Stomach (tissue), 9 donors: ENCODE data around the gene FGFR2. TPM values are rescaled to one million over a fixed set of nuclear protein-coding genes. Genes with fewer than 3 reads are reported as not detected.

Experiments used
- DNase-seq, 2 donors: peaks; one replicate each; pipeline versions ENCODE4 v3.0.0 to v3.0.0-alpha.2; 2013 to 2019
- H3K27ac ChIP-seq, 5 donors: fragments of 200-600 bp in 4 of 5; sonication (generic) in 4 of 5; one replicate each; pipeline ENCODE4 v1.5.1; 2013 to 2019; ENCODE audit warnings: mild to moderate bottlenecking in 1 of 5, moderate library complexity in 1 of 5
- H3K27me3 ChIP-seq, 3 donors: fragments of 200-600 bp; sonication (generic); one replicate each; pipeline ENCODE4 v1.5.1; 2017 to 2019; ENCODE audit warnings: mixed run types in 1 of 3
- H3K36me3 ChIP-seq, 4 donors: fragments of 200-600 bp; sonication (generic); 1 replicate in 3 of 4; 2 replicates in 1 of 4; pipeline ENCODE4 v1.5.1; 2016 to 2019
- H3K4me1 ChIP-seq, 4 donors: fragments of 200-600 bp; sonication (generic); one replicate each; pipeline ENCODE4 v1.5.1; 2016 to 2019
- H3K4me3 ChIP-seq, 4 donors: fragments of 200-600 bp; sonication (generic) in 3 of 4; one replicate each; pipeline ENCODE4 v1.5.1; 2016 to 2019; ENCODE audit warnings: mild to moderate bottlenecking in 1 of 4
- H3K9me3 ChIP-seq, 4 donors: fragments of 200-600 bp; sonication (generic); one replicate each; pipeline ENCODE4 v1.5.1; 2016 to 2019
- EP300 ChIP-seq: sonication (generic); formaldehyde crosslinking; IDR thresholded peaks from one replicate; pipeline ENCODE4 v1.6.1; 2017; ENCODE audit warnings: antibody characterized with exemption
- POLR2A ChIP-seq, 4 donors: fragments of 450-650 bp; IDR thresholded peaks; one replicate each; pipeline ENCODE4 v1.6.1; 2016; ENCODE audit warnings: antibody characterized with exemption in 4 of 4, control low read depth in 2 of 4, mild to moderate bottlenecking in 1 of 4, moderate library complexity in 1 of 4
- POLR2AphosphoS5 ChIP-seq, 3 donors: sonication (generic); formaldehyde crosslinking; IDR thresholded peaks; one replicate each; pipeline ENCODE4 v1.6.1; 2016; ENCODE audit warnings: antibody characterized with exemption in 3 of 3
- WGBS, 5 donors: extraction: QIAGEN DNeasy Blood & Tissue Kit in 3 of 5; methylation state at CpG; one replicate each; pipeline versions ENCODE4 v1.1.5 to v1.1.7; 2013 to 2018; 5-methylcytosine and 5-hydroxymethylcytosine counted together
- intact Hi-C: fragments of 100-400 bp; cut with DNase I; formaldehyde crosslinking; loops from one replicate; pipeline ENCODE4 v1.15.1; 2023; ENCODE audit warnings: low total_unique reads
- polyA plus RNA-seq, 3 donors: library from polyadenylated mRNA; stranded (reverse); fragments of 200-250 nt; gene quantifications; one replicate each; pipeline ENCODE4 v1.2.3, GENCODE V29; 2013
- total RNA-seq, 5 donors: library from RNA; depleted of rRNA; stranded (reverse); fragments of >200 nt; gene quantifications; one replicate each; pipeline versions ENCODE4 v1.1.0 to v1.2.3, GENCODE V29; 2014 to 2016
- TF ChIP-seq, protein P1 (sequence below), 7 experiments: fragments of 450-650 bp in 4 of 7; fragments of 200-600 bp in 3 of 7; sonication (generic) in 3 of 7; IDR thresholded peaks; one replicate each; pipeline ENCODE4 v1.5.1; 2016 to 2019; ENCODE audit warnings: antibody characterized with exemption in 7 of 7, control low read depth in 2 of 7, mild to moderate bottlenecking in 1 of 7
- donor health status: healthy with polysubstance abuse.
- donor health status: Bipolar disorder and iron deficiency.
- donor health status: healthy.

The FGFR2 gene
- total and polyA plus RNA-seq, 8 donors = 3.9 to 170 (median 18.1) TPM

DNA sequence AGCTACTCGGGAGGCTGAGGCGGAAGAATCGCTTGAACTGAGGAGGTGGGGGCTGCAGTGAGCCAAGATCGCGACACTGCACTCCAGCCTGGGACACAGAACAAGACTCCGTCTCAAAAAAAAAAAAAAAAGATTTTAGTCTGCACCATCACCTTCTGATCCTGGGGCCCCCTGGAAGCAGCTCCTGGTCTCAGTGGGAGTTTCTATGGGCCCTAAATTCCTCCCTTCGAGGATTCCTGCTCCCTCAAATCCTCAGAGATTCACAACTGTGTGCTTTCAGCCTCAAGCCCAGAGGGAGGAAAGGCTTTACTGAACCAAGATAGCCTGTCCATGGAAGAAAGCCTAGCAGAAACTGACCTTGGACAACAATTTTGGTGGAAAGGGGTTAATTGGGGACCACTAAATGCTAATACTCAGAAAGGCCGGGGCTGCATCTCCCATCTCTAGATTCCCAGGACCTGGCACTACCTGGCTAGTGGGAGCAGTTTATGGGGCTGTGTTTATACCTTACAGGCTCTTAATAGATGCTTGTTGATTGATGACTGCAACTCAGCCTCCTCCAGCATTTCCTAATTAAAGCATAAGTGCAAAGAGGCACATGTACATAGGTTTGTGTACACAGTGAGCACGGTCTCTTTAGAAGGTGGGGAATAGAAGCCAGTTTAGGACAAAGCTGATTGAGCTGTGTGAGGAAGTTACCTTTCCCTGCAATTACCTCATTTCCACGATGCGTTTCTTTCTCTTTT lies 9.2 kb upstream of the FGFR2 start:
- peaks cover 0 to 62% (median 8%) of the 10 kb centered on the region in 3 donors for H3K27me3 ChIP-seq
- H3K4me3 ChIP-seq = no peak overlapping the region
- H3K36me3 ChIP-seq = no peaks in the 10 kb centered on the region
- H3K4me1 ChIP-seq = peaks cover 0 to 20% (median 12%) of the 10 kb centered on the region in 4 donors
- TF ChIP-seq POLR2AphosphoS5 (IDR thresholded peaks at IDR 0.05) (no peak), POLR2A (IDR thresholded peaks at IDR 0.05) (no peak), EP300 (no peak)
- TF ChIP-seq, protein P1, sequence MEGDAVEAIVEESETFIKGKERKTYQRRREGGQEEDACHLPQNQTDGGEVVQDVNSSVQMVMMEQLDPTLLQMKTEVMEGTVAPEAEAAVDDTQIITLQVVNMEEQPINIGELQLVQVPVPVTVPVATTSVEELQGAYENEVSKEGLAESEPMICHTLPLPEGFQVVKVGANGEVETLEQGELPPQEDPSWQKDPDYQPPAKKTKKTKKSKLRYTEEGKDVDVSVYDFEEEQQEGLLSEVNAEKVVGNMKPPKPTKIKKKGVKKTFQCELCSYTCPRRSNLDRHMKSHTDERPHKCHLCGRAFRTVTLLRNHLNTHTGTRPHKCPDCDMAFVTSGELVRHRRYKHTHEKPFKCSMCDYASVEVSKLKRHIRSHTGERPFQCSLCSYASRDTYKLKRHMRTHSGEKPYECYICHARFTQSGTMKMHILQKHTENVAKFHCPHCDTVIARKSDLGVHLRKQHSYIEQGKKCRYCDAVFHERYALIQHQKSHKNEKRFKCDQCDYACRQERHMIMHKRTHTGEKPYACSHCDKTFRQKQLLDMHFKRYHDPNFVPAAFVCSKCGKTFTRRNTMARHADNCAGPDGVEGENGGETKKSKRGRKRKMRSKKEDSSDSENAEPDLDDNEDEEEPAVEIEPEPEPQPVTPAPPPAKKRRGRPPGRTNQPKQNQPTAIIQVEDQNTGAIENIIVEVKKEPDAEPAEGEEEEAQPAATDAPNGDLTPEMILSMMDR (IDR thresholded peaks at IDR 0.05) = no peak
- no peaks in the 10 kb centered on the region for H3K9me3 ChIP-seq
- WGBS, 5 donors = 81 to 88% (median 86%) methylated on average over 11 of the region's 11 CpGs
- H3K27ac ChIP-seq = no peak overlapping the region
- DNase-seq = peak in 1 of 2 donors; percentile 17
- intact Hi-C loops = loop anchor here (10.0 kb wide), 1 partner anchor 663 kb away; no protein-coding TSS in a partner anchor

DNA sequence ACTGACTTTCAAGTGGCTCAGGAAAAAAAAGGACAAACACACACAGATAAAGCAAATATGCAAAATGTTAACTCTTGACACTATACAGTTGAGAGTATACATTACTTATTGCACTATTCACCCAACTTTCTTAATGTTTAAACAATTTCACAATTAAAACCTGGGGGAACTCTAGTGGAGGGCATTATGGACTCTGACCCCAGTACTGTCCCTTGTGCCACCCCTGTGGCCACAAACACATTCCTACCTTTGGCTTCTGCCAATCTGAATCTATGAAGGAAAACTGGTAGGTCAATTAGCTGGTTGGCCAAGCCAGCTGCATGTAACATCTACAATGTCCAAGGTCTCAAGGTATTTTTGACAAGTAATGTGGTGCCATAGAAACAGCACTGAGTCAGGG lies 7.5 kb upstream of the FGFR2 start:
- peaks cover 0 to 68% (median 8%) of the 10 kb centered on the region in 3 donors for H3K27me3 ChIP-seq

DNA sequence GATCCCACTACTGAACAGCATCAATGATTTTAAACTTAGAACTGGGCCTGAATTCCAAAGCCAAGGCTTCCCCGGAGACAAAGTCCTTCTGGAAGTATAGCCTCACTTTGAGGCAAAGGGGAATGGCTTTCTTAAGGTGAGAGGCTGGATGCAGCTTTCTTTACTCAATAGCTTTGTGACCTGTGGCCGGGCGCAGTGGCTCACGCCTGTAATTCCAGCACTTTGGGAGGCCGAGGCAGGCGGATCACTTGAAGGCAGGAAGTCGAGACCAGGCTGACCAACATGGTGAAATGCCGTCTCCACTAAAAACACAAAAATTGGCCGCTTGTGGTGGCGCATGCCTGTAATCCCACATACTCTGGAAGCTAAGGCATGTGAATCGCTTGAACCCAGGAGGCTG lies 3.2 kb upstream of the FGFR2 start:
- Histone ChIP-seq H3K36me3 (no peaks in the 10 kb centered on the region), H3K4me3 (no peak overlapping the region), H3K4me1 (peaks cover 12 to 29% (median 19%) of the 10 kb centered on the region in 4 donors), H3K27me3 (peaks cover 0 to 64% (median 22%) of the 10 kb centered on the region in 3 donors), H3K27ac (no peak overlapping the region), H3K9me3 (no peaks in the 10 kb centered on the region)
- WGBS, 5 donors = 91 to 95% (median 93%) methylated on average over 10 to 11 of the region's 11 CpGs
- intact Hi-C loops = loop anchor here (10.0 kb wide), 1 partner anchor 657 kb away; no protein-coding TSS in a partner anchor
- DNase-seq = no peak
- TF ChIP-seq EP300 (no peak), POLR2A (IDR thresholded peaks at IDR 0.05) (no peak), POLR2AphosphoS5 (IDR thresholded peaks at IDR 0.05) (no peak)
- TF ChIP-seq, protein P1 (IDR thresholded peaks at IDR 0.05) = no peak

More for the DNA sequence above, 7.5 kb upstream of the FGFR2 start:
- intact Hi-C loops = loop anchor here (10.0 kb wide), 1 partner anchor 661 kb away; no protein-coding TSS in a partner anchor
- no peaks in the 10 kb centered on the region for H3K9me3 ChIP-seq
- no peak overlapping the region for H3K4me3 ChIP-seq
- H3K4me1 ChIP-seq = peaks cover 0 to 20% (median 12%) of the 10 kb centered on the region in 4 donors
- H3K36me3 ChIP-seq = no peaks in the 10 kb centered on the region
- H3K27ac ChIP-seq = no peak overlapping the region
- TF ChIP-seq POLR2A (IDR thresholded peaks at IDR 0.05) = no peak
- TF ChIP-seq POLR2AphosphoS5 (IDR thresholded peaks at IDR 0.05) = no peak
- TF ChIP-seq EP300 = no peak
- TF ChIP-seq, protein P1 (IDR thresholded peaks at IDR 0.05) = no peak
- no peak for DNase-seq

DNA sequence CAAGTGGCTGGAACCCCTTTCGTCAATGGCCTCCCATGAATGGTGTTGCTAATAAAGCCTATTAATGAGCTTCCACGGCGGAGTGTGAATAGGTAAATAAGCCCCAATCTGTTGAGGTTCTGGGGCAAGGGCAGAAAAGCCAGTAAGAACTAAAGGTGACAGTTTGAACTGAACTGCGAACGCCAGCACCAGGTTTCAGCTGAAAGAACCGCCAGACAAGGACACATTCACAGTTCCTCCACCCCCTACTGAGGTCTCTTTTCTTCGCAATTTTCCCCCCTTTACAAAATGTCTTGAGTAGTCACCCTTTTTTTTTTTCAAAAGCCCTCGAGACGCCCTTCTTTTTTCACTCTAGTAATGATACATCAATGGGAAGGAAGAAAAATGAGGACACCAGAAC lies 2.4 kb upstream of the FGFR2 start:
- DNase-seq = no peak
- Histone ChIP-seq H3K4me1 (peaks cover 12 to 31% (median 28%) of the 10 kb centered on the region in 4 donors), H3K36me3 (no peaks in the 10 kb centered on the region), H3K27me3 (peaks cover 0 to 65% (median 27%) of the 10 kb centered on the region in 3 donors), H3K27ac (no peak overlapping the region), H3K4me3 (no peak overlapping the region), H3K9me3 (no peaks in the 10 kb centered on the region)
- TF ChIP-seq POLR2A (IDR thresholded peaks at IDR 0.05) (no peak), POLR2AphosphoS5 (IDR thresholded peaks at IDR 0.05) (no peak), EP300 (no peak)
- TF ChIP-seq, protein P1 (IDR thresholded peaks at IDR 0.05) = no peak
- 59 to 78% (median 72%) methylated on average over 9 of the region's 9 CpGs for WGBS, 5 donors
- intact Hi-C loops = loop anchor here (10.0 kb wide), 1 partner anchor 656 kb away; no protein-coding TSS in a partner anchor
